ENCODE results near the gene TNPO3.
"Not testable (repeated sequence)": the region's sequence is repeated elsewhere in the genome, so short reads cannot be mapped to it uniquely, and the experiment has no call there.

Gene TNPO3

DNA sequence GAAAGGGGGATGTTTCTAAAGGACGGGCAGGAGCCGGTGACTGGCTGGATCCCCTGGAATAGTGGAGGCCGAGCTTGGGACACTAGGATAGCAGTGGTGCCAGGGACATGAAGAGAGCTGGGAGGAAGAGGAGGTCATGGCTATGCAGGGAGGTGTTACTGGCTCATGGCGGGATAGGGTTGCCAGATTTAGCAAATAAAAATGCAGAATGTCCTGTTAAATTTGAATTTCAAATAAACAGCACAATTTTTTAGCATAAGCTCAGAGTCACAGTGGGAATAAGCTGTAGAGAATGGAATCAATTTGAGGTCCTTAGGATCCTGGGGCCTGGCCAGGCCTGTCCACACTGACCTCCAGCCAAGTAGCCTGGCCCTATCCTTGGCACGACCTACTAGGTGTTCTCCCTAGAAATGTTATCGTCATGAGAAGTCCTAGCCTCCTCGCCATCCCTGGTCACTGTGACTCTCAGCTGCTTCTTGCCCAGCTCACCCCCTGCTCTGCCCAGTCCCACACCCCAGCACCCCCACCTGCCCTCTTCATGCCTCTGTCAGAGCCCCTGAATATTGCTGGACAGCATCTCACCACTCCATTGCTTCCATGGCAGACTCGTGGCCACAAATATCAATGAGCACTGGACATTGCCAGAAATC lies 136.8 kb downstream of the TNPO3 start:
- no peak for DNase-seq

DNA sequence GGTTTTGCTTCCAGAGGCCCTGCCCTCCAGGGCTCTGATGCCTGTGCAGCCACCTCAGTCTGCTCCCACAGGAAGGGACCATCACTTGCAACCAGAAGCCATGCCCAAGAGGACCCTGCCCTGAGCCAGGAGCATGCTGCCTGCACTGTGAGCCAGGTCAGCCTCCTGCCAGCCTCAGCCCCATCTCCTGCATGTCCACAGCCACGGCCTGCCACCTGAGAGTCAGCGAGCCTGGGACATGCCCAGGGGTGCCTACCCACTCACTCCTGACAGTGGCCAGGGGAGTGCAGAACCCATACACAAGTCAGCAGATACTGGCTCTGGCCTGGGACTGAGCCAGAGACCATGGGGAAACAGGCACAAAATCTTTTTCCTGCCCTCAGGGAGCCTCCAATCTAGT lies 137.8 kb downstream of the TNPO3 start:
- DNase-seq: no peak

DNA sequence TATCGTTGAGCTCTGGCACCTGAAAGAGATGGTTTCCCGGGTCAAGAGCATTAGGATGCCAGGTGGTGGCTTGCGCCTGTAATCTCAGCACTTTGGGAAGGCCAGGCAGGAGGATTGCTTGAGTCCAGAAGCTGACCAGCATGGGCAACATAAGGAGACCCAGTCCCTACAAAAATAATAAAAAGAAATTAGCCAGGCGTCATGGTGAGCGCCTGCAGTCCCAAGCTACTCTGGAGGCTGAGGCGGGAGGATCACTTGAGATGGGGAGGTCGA lies 138.3 kb downstream of the TNPO3 start:
- no peak for DNase-seq

DNA sequence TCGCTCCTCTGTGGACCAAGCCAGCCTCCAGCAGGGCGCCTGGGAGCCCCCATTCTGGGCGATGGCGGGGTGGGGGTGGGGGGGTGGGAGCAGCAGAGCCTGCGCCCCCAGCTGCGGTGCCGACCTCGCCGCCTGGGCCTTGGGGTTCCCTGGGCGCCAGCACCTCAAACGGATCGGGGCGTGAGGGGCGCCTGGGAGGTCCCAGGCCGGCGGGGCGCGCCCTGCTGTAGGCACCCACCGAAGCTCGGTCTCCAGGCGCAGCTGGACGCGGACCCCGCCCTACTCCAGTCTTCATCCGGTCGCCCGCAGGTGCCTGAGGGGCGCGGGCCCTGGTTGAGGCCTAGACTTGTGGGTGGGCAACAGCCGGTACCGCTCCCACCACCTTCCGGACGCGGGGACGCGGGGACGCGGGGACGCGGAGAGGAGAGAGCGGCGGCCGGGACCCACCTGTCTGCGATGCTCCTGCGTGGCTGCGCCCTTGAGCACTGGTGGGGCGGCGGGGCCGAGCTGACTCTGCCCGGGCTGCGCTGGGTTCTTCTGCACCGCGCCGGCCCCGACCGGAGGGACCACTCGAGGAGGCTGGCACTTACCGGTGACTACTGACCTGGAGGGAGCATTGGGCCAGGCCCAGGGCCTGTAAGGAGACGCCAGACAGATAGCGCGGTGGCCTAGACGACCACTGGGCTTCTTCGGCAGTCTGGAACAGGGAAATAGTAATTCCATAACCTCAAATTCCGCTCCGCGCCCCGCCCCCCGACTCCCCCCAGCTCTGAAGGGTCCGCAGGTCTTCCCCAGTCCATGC lies 138.9 kb downstream of the TNPO3 start:
- DNase-seq: no peak

DNA sequence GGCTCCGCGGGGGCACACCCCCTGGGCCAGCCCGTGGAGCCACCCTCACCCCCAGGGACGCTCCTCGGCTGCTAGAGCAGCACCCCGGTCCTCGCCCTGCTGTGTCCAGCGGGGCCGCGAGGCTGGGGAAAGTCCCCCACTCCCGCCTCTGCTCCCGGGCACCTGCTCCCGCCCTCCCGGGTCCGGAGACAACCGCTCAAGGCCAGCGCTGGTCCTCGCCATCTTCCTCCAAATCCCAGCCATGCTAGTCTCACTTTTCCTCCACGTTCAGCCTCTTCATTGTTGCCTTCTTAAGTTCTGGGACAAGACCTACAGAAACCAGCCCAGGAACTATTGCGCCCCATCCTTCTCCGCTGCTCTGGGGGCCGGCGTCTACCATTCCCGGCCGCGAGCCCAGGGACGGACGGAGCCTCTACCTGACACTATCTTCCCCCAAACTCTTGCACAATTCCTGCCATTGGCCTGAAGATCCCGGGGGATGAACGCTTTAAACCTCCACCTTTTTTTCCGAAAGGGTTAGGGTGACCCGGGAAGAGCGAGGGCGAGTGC lies 139.6 kb downstream of the TNPO3 start:
- no peak for DNase-seq

DNA sequence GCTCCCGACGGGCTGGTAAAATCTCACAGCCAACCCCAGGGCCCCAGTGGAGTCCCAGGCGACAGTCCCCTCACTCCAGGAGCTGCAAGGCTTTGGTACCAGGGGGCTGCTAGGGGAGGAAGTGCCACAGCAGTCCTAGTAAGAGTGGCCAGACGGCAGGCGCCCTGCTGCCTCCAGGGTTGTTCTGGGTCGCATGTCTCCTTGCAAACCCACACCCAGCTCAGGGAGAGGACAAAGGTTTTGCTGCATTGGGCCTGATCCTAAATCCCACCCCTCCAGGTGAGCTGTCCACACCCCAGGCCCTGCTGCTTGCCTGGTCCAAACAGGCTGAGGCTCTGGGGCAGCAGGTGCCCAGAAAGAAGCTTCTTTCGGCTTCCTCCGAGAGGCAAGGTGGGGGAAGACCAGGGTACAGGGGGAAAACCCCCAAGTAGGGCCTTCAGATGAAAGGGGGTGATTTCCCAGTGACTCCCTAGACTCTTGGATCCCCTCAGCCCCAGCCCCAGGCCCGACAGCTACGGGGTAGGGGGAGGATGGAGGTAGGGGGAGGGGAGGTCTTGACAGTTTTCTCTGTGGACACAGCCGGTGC lies 140.3 kb downstream of the TNPO3 start:
- DNase-seq: no peak

DNA sequence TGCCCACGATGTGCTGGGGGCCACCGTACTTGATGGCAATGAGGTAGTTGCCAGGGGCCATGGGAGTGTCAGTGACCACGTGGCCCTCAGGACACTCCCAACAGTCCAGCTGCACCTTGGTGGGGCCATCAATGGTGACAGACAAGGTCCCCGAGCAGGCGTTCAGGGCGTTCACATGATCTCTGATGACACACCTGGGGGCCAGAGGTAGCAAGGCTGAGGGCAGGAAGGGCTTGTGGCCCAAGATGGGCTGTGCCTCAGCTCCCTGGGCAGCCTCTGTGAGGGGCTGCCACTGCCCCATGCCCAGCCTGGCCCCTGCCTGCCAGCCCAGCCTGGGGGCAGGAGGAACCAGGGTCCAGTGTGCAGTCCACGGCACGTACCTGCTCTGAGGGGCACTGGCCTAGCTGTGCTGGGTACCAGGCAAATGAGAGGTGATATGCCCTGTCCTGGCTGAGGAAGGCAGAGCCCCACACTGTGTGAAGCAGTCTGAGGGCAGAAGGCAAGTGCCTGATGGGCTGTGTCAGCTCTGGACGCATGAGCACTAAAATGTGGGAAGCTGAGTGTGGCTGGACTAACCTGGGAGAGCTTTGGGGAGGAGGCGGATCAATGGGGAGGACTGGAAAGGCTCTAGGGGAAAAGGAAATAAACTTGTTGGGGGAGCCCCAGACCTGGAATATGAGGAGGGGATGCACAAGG lies 140.9 kb downstream of the TNPO3 start:
- DNase-seq: no peak

DNA sequence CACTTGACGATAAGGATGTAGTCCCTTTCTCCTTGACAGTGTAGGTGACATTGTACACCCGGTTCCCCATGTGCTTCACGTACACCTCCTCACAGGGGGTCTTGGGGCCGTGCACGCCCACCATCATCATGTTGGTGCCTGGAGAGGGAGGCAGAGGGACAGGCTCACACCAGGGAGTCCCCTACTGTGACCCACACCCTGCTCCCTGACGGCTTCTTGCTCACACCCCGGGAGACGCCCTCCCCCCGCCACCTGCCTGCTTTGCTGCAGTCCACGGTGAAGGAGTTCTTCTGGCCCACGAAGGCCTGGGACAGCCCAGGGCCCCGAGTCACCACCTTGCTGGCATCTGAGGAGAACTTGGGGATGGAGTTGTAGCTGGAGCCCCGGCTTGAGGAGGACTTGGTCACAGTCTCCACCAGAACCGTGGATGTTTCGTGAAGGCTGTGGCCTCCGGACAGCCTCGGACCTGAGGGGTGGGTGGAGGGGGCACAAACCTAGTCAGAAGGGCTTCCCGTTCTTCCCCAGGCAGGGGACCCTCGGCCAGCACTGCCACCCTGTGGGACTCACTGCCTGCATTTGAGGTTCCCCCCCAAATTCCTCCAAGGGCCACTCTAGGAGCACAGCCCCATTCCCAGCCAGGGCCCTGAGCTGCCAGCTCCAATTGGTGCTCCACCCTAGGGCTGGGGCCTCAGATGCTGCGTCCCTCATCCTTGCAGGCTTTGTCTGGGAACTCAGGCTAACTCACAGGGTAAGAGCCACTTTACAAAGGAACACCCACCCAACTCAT lies 142.0 kb downstream of the TNPO3 start:
- not testable (repeated sequence) for DNase-seq

DNA sequence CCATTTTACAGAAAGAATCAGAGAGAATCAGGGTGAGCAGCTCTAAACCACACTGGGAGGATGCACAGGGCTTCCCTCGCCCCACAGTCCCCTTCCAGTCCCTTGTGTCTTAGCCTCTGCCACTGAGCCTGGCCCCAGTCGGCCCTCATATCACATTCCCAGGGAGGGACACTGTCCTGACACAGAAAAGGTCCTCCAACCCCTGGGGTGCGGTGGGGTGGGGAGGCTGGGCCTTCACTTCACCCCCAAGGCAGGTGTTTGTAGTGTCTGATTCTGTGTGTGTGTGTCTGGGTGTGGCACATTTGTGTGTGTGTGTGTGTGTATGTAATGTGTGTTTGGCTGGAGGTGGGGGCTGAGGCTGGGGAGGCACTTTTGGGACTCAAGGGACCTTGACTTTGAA lies 142.6 kb downstream of the TNPO3 start:
- no peak for DNase-seq

DNA sequence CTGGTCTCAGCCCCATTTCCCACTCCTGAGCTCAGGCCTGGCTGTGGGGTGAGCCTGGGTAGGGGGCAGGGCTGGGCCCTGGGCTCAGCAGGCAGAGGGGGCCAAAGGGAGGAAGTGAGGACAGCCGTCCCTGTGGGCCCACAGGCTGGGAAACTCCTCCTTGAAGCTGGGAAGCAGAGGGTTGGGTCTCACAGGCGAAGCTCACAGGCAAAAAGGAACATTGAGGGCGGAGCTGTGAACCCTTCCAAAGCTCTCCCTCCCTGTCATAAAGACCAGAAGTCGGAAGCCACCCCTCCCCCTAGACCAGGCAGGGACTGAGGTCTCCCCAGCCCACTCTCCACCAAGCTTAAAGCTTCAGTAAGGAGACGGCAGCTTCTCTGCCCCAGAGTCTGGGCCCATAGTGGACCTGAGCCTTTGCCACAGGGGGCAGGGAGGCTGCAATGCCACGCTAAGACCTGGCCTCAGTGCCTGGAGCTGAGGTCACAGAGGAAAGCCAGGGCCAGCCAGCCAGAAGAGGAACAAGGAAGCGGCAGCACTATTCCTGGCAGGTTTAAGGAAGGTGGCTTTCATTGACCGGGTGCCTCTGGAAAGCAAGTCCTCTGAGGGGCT lies 143.4 kb downstream of the TNPO3 start:
- DNase-seq: no peak

DNA sequence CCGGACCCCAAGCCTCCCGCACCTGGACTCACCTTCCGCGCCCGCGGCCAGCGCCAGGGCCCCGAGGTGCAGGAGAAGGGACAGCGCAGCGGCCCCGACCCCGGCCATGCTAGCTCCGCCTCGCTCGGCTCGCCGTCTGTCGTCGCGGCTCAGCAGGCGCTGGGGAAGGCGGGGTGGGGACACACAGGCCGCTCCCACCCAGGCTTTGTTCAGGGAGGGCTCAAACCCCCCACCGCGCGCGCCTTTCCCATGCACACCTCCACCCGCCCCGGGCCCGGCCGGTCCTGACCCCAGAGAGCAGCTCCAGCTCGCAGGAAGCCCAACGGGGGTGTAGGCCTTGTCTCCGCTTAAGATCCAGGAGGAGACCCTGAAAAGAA lies 144.4 kb downstream of the TNPO3 start, which contains the start of gene KCP:
Gene KCP (minus strand): TSS at position 141 of the 377 bp plus-strand sequence. CDS start 33 bp downstream, at position 108.
- no peak for DNase-seq

DNA sequence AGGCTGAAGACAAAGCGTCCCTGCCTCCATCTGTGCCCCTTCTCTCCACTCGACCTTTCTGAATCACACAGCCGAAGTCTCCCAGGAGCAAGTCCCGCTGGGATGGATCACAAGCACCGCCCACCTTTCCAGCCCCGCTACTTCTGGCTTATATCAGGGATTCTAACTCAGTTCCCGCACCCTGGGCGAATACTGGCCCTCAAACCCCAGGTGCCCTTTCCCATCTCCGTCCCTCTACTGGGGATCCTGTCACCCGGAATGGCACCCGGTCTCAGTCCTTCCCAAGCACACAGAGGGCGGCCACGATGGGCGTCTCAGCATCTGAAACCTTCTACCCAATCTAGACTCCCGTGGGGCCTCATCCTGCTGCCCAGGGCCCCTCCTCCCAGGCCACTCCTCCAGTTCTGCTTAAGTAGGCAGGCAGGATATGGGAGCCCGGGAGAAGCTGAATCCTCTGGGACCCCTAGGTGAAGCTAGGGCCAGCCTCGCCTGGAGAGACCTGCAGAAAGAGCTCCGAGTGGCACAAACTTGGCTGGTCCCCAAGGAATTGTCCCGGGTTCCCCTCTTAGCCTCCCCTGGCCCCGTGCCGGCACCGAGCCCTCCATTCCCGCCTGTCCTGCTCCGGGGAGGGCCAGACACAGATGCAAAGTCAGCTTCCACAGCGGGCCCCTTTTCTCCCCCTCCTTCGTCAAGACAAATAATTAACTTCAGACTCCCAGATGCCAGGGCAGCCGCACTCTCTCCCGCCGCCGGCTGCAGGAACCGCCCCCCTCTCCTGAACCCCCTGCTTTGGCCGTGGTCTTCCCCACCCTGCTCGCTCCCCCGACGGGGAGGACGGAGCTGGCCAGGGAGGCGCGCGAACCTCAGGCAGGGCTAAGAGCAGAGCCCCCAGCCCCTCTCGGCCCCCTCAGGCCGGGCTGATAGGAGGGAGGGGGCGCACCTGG lies 145.0 kb downstream of the TNPO3 start:
- DNase-seq: no peak

DNA sequence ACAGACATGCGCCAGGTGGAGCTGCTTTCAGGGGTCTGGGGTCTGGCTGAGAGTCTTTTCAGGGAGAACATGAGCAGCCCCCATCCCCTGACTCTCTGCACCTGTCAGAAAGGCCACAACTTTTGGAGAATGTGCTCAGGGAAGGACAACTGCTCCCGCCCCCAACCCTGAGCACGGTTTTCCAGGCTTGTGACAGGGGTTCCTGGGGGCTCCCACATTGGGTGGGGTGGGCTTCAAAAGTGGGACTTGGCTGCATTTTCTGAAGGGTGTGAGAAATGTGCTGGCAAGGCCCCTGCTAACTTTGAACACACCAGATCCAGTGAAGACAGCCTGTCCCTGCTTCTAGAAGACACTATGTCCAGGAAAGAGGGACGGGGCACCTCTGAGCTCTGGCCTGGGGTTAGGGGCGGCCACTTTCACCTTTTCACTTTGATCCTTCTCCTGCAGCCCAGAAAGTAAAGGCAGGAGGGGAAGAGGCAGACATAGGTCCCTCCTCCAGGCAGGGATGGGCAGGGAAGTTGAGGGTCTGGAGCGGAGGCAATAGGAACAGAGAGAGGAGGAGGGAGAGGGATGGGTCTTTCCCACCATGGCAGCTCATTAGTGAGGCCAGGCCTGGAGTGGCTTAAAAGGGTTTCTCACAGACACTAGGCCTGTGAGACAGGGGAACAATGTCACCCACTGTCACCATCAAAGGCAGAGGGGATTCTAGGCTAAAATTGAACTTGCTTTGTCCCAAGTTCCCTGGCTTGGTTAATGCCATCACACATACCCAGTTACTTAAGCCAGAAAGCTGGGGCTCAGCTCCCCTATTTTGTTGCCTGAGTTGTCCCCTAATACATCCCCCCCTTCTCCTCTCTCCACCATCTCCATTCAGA lies 145.9 kb downstream of the TNPO3 start:
- no peak for DNase-seq

DNA sequence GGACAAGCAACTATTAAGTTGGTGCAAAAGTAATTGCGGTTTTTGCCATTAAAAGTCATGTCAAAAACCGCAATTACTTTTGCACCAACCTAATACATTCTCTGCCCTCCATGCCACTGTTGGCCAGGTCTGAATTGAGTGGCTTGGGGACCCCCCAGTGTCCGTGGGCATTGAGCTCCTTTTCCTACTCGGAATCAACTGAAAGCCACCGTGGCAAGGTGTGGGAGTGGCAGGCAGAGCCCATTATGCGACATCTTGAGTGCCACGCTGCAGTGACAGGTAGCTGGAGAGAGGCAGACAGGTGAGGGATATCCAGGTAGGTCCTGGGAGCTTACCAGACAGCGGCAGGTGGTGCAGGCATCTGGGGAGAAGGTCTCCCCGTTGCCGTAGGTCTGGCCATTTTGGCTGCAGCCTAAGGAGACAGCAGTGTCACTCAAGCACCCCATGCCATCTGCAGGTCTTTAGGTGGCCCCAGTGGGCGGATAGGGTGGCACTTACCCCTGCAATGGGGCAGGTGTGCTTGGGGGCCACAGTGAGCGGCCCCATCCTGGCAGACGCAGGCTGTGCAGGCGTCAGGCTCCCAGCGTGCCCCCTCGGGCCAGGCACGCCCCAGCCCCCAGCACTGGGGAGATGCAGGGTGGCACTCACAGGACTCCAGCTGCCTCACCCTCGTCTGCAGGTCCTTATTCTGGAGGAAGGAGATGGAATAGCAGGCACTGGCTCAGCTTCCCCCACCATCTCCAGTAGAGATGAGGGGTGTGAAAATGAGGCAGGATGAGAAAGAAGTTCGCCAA lies 147.9 kb downstream of the TNPO3 start:
- DNase-seq: no peak

DNA sequence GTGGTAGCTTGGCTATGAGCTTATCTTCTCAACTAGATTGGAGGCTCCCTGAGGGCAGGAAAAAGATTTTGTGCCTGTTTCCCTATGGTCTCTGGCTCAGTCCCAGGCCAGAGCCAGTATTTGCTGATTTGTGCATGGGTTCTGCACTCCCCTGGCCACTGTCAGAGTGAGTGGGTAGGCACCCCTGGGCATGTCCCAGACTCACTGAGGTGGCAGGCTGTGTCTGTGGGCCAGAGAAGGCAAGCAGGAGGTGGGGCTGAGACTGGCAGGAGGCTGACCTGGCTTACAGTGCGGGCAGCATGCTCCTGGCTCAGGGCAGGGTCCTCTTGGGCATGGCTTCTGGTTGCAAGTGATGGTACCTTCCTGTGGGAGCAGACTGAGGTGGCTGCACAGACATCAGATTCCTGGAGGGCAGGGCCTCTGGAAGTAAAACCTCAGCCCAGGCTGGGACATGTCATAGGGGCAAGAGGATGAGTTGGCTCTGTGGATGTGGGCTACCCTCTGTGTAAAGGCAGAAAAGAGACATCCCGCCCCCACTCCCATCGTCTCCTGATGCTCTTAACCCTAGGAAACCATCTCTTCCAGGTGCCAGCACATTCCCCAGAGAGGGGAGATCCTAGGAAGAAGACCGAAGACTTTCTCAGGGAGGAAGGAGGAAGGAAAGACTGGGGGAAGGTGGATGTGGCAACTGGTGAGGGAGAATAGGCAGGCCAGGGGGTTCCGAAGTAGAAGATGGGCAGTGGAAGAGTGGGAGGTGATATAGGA lies 148.7 kb downstream of the TNPO3 start:
- no peak for DNase-seq

DNA sequence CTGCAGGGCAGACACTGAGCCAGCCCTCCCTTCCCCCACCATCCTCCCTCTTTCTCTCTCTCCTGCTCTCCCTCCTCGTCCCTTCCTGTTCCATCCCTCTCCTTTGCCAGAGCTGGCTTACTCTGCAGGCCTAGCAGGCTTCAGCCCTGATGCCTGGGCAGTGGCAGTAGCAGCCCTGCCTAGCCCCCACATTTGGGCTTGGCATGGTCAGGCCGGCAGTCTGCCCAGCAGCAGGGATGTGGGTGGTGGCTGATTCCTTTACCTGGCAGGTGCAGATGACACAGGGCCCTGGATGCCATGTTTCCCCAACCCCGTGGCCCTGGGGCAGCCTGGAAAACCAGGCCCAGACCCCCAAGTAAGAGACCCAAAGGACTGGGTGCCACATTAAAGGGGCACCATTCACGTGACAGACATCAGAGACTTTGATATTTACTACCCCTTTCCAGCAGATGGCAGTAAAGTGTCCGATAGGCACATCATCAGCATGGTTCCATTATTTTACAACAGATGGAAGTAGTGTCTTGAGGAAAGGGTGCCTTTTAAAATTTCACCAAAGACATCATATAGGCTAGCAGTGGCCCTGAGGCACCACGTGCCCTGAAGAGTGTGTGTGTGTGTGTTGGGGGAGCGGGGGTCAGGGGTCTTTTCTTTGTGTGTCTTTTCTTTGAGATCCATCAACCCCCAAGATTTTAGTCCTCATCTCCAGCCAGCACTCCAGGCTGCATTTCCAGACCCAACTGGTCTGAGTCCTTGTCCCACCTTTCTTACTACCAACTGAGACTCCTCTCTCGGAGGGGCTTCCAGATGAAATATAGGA lies 150.3 kb downstream of the TNPO3 start:
- no peak for DNase-seq
